Measurements from ENCODE around the gene ACTR8. TPM values are rescaled to one million over a fixed set of nuclear protein-coding genes. Genes with fewer than 3 reads are reported as not detected.
A peak's percentile ranks its signal among the peaks of the same experiment; 100 is the strongest.
"Not testable (repeated sequence)": the region's sequence is repeated elsewhere in the genome, so short reads cannot be mapped to it uniquely, and the experiment has no call there.

The ACTR8 gene
- 10 to 100 TPM; 31.8 to 35.3 TPM for total RNA-seq

GRCh38 chr3:53881691-53882593, at the start of gene ACTR8:
Gene ACTR8 (minus strand): TSS chr3:53882152. CDS start chr3:53882101, 51 bp downstream.
- peak; percentile 91 for DNase-seq
- ATAC-seq (ENCODE audit: low read depth), result peak; percentile 95
- H3K27ac Mint-ChIP-seq, result peak within 1 kb of the TSS; percentile 100
- POLR2A ChIA-PET, result interaction anchor here (1.7 to 3.6 kb wide), 2 partner anchors 9 to 534 kb away, joined by 5 to 29 read pairs; partner anchors contain the start of genes DCP1A and SELENOK
- H3K27me3 Mint-ChIP-seq, result no peaks in the 10 kb centered on the region
- H3K36me3 Mint-ChIP-seq, result peaks cover 28% of the 10 kb centered on the region
- H3K4me1 Mint-ChIP-seq, result peaks cover 22% of the 10 kb centered on the region
- H3K4me3 Mint-ChIP-seq, result peak within 1 kb of the TSS; percentile 100
- no peaks in the 10 kb centered on the region for H3K9me3 Mint-ChIP-seq

DNA sequence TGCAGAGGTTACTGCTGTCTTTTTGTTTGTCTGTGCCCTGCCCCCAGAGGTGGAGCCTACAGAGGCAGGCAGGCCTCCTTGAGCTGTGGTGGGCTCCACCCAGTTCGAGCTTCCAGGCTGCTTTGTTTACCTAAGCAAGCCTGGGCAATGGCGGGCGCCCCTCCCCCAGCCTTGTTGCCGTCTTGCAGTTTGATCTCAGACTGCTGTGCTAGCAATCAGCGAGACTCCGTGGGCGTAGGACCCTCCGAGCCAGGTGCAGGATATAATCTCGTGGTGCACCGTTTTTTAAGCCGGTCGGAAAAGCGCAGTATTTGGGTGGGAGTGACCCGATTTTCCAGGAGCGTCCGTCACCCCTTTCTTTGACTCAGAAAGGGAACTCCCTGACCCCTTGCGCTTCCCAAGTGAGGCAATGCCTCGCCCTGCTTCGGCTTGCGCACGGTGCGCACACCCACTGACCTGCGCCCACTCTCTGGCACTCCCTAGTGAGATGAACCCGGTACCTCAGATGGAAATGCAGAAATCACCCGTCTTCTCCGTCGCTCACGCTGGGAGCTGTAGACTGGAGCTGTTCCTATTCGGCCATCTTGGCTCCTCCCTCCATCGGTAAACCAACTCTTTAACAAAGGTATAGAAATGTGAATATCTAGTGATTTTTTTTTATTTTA, 45.4 kb upstream of the ACTR8 start:
- H3K27me3 Mint-ChIP-seq; H3K9me3 Mint-ChIP-seq; DNase-seq; H3K27ac Mint-ChIP-seq; ATAC-seq (ENCODE audit: low read depth); POLR2A ChIA-PET; H3K4me3 Mint-ChIP-seq; H3K4me1 Mint-ChIP-seq; H3K36me3 Mint-ChIP-seq: not testable (repeated sequence)

GRCh38 chr3:53921296-53921695, 39.3 kb upstream of the ACTR8 start:
- no peak for DNase-seq
- no peaks in the 10 kb centered on the region for H3K4me1 Mint-ChIP-seq
- no peaks in the 10 kb centered on the region for H3K9me3 Mint-ChIP-seq
- H3K27ac Mint-ChIP-seq, result no peak overlapping the region
- no peak overlapping the region for H3K4me3 Mint-ChIP-seq
- no peaks in the 10 kb centered on the region for H3K36me3 Mint-ChIP-seq
- ATAC-seq (ENCODE audit: low read depth), result no peak
- H3K27me3 Mint-ChIP-seq, result peaks cover 31% of the 10 kb centered on the region
- POLR2A ChIA-PET, result no interaction called here

- Mint-ChIP-seq H3K4me1 (no peaks in the 10 kb centered on the region), H3K36me3 (no peaks in the 10 kb centered on the region), H3K27me3 (peaks cover 40% of the 10 kb centered on the region), H3K9me3 (no peaks in the 10 kb centered on the region), H3K4me3 (no peak overlapping the region), H3K27ac (no peak overlapping the region)
- ATAC-seq (ENCODE audit: low read depth), result no peak
- DNase-seq, result no peak
- POLR2A ChIA-PET, result no interaction called here
These were observed 37.8 kb upstream of the ACTR8 start for GRCh38 chr3:53919741-53920140.

DNA sequence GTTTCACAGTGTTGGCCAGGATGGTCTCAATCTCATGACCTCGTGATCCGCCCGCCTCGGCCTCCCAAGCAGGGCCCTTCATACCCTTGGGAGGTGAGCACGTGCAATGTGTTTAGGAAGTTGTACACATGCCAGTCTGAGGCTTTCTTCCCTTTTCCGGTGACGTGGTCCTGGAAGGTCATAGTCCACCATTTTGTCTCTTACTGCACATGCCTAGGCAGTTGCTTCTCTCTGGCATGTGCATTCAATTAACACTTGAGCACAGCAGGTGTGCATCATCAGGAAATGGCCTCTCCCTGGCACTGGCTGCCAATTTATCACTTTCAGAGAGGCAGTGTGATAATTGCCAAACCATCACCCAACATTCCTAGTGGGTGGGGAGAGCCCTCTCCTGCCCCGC, 31.4 kb upstream of the ACTR8 start:
- H3K9me3 Mint-ChIP-seq, result no peaks in the 10 kb centered on the region
- H3K4me3 Mint-ChIP-seq, result no peak overlapping the region
- DNase-seq (no peak), ATAC-seq (ENCODE audit: low read depth) (no peak)
- H3K27ac Mint-ChIP-seq, result no peak overlapping the region
- no peaks in the 10 kb centered on the region for H3K36me3 Mint-ChIP-seq
- H3K4me1 Mint-ChIP-seq, result no peaks in the 10 kb centered on the region
- POLR2A ChIA-PET, result no interaction called here
- peaks cover 50% of the 10 kb centered on the region for H3K27me3 Mint-ChIP-seq

DNA sequence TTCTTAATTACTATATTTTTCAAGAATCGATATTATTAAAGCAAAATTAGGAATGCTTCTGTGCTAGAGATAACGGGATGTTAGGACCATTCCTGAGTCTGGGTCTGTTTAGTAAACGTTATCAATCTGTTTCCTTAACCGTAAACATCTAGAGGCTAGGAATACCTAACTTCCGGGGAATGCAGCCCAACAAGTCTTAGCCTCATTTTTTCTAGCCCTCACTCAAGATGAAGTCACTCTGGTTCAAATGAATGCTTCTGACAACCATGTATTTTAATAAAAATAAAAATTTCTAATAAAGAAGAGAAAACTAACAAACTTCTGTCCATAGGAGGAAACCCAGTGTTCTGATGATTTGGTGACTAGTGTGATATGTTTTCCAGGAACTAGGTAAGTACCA, 20.8 kb upstream of the ACTR8 start:
- POLR2A ChIA-PET, result no interaction called here
- no peak for ATAC-seq (ENCODE audit: low read depth)
- Mint-ChIP-seq H3K36me3 (no peaks in the 10 kb centered on the region), H3K27ac (no peak overlapping the region), H3K4me3 (no peak overlapping the region), H3K27me3 (peaks cover 29% of the 10 kb centered on the region), H3K4me1 (no peaks in the 10 kb centered on the region), H3K9me3 (peaks cover 2% of the 10 kb centered on the region)
- no peak for DNase-seq

- H3K27me3 Mint-ChIP-seq, result peaks cover 29% of the 10 kb centered on the region
- no peak for ATAC-seq (ENCODE audit: low read depth)
- peaks cover 2% of the 10 kb centered on the region for H3K9me3 Mint-ChIP-seq
- no peak overlapping the region for H3K27ac Mint-ChIP-seq
- H3K4me1 Mint-ChIP-seq, result no peaks in the 10 kb centered on the region
- POLR2A ChIA-PET, result no interaction called here
- DNase-seq, result no peak
- no peak overlapping the region for H3K4me3 Mint-ChIP-seq
- no peaks in the 10 kb centered on the region for H3K36me3 Mint-ChIP-seq
These were observed 20.1 kb upstream of the ACTR8 start for GRCh38 chr3:53902067-53902466.

DNA sequence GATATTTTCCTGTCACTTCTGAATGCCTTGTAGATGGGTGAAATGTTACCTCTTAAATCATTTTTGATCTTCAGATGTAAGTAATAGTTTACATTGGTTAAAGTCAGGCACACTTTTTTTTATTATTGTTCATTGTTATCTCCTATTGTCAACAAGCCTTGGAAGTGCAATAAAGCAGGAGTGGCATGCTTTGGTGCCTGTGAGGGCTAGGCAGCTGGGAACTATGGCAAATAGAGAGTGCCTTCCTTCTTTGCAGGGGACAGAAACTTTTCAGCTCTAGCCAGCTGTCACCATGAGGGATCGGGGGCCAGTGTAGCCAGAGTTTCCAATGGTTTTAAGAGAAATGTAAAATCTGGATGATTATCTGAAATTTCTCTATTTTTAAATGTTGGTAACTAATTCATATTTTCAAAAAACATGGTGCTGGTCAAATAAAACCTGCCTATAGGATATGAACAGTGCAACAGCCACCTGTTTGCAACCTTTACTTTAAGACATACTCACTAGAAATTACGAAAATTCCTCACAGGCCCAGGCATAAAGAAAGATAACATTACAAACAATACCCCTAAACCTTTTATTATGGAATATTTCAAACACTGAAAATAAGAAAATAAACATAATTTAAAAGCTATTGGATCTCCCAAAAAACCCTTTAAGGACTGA, 18.8 kb upstream of the ACTR8 start:
- H3K27me3 Mint-ChIP-seq, result peaks cover 22% of the 10 kb centered on the region
- no peak for DNase-seq
- no peaks in the 10 kb centered on the region for H3K36me3 Mint-ChIP-seq
- POLR2A ChIA-PET, result interaction anchor here (0.7 kb wide), 1 partner anchor 9 kb away, joined by 3 read pairs; the partner anchor contains the start of gene SELENOK
- no peak overlapping the region for H3K27ac Mint-ChIP-seq
- no peaks in the 10 kb centered on the region for H3K4me1 Mint-ChIP-seq
- H3K4me3 Mint-ChIP-seq, result no peak overlapping the region
- ATAC-seq (ENCODE audit: low read depth), result no peak
- H3K9me3 Mint-ChIP-seq, result no peaks in the 10 kb centered on the region

DNA sequence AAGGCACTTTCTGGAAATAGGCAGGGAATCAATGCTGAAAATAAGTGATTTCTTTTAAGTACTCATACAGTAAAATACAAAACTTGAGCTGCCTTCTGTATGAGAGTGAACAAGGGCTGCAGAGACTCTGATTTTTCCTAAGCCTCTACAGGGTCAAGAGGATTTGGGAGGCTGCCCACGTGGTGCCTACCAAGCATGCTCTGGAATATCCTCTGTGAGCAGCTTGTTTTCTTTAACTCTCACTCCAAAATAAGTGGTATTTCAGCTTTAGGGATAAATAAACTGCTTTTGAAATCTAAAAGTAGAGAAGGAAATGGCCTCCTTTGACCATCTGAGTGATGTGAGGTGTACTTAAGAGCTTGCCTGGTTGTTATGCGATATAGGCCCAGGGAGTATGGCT, 17.8 kb upstream of the ACTR8 start:
- H3K4me1 Mint-ChIP-seq, result no peaks in the 10 kb centered on the region
- no peaks in the 10 kb centered on the region for H3K36me3 Mint-ChIP-seq
- no peak overlapping the region for H3K27ac Mint-ChIP-seq
- POLR2A ChIA-PET, result interaction anchor here (0.7 kb wide), 1 partner anchor 8 kb away, joined by 3 read pairs; the partner anchor contains the start of gene SELENOK
- H3K4me3 Mint-ChIP-seq, result no peak overlapping the region
- peaks cover 21% of the 10 kb centered on the region for H3K27me3 Mint-ChIP-seq
- ATAC-seq (ENCODE audit: low read depth) (no peak), DNase-seq (no peak)
- no peaks in the 10 kb centered on the region for H3K9me3 Mint-ChIP-seq

- Mint-ChIP-seq H3K27me3 (peaks cover 22% of the 10 kb centered on the region), H3K36me3 (peaks cover 13% of the 10 kb centered on the region), H3K27ac (peak overlapping the region; percentile 99), H3K4me1 (peaks cover 36% of the 10 kb centered on the region), H3K9me3 (peaks cover 5% of the 10 kb centered on the region), H3K4me3 (peak overlapping the region; percentile 95)
- no peak for ATAC-seq (ENCODE audit: low read depth)
- no peak for DNase-seq
- POLR2A ChIA-PET, result interaction anchor here (0.9 to 3.2 kb wide), 3 partner anchors 8 to 544 kb away, joined by 3 to 29 read pairs (median 10); partner anchors contain the start of genes ACTR8 and DCP1A
These were observed 10.3 kb upstream of the ACTR8 start for GRCh38 chr3:53892286-53892637.

- H3K27ac Mint-ChIP-seq, result peak within 1 kb of the TSS; percentile 99
- peaks cover 5% of the 10 kb centered on the region for H3K9me3 Mint-ChIP-seq
- H3K4me3 Mint-ChIP-seq, result peak within 1 kb of the TSS; percentile 95
- ATAC-seq (ENCODE audit: low read depth) (peak; percentile 97), DNase-seq (peak; percentile 92)
- H3K27me3 Mint-ChIP-seq, result peaks cover 18% of the 10 kb centered on the region
- POLR2A ChIA-PET, result interaction anchor here (0.9 to 3.2 kb wide), 3 partner anchors 9 to 544 kb away, joined by 3 to 29 read pairs (median 10); partner anchors contain the start of genes ACTR8 and DCP1A
- peaks cover 18% of the 10 kb centered on the region for H3K36me3 Mint-ChIP-seq
- H3K4me1 Mint-ChIP-seq, result peaks cover 39% of the 10 kb centered on the region
These were observed 9.7 kb upstream of the ACTR8 start, which contains the start of gene SELENOK for GRCh38 chr3:53891497-53892285. Gene SELENOK (minus strand): TSS chr3:53891859.

GRCh38 chr3:53890726-53891475, 8.9 kb upstream of the ACTR8 start:
- DNase-seq, result no peak
- Mint-ChIP-seq H3K4me1 (peaks cover 39% of the 10 kb centered on the region), H3K4me3 (peak overlapping the region; percentile 95), H3K27ac (peak overlapping the region; percentile 99), H3K36me3 (peaks cover 19% of the 10 kb centered on the region), H3K27me3 (peaks cover 15% of the 10 kb centered on the region), H3K9me3 (peaks cover 5% of the 10 kb centered on the region)
- POLR2A ChIA-PET, result interaction anchor here (1.4 to 3.2 kb wide), 2 partner anchors 9 to 543 kb away, joined by 10 to 29 read pairs; partner anchors contain the start of genes ACTR8 and DCP1A
- ATAC-seq (ENCODE audit: low read depth), result peak; percentile 15
